Measurements from ENCODE around the gene FASN.

DNA sequence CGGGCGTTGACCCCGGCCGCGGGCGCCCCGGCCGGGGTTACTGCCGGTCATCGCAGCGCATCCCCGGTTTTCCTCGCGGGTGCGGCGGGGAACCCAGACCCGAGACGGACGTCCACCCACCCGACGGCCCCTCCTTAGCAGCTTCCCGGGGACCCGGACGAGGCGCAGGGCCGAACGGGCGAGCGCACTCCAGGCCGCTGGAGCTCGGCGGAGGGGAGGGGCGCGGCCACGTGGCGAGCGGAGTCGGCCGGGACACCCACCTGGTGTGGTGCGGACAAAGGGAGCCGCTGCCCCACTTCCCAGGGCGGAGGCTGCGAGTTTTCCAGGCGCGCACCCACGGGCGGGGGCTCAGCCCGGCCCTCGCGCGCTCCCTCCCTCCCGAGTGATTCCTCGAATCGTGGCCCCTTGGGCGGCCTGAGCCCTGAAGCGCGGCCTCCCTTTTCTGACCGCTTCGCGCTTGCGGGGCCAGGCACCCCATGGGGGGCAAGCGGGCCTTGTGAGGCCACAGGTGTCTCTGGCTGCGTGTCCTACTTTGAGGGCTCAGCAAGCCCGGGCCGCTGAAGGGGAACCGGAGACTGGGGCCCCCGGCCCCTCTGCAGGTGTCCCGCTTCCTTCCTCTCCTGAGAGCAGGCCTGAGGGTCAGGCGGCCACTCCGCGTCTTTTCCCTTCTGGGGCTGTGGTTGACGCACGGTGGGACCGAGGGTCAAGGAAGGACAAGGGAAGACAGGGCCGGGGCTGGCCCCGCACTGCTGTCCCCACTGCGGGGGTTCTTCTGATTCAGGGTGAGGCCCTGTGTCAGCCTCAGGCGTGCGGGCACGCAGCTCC lies 1.1 kb upstream of the FASN start:
- TF ChIP-seq, protein P1, sequence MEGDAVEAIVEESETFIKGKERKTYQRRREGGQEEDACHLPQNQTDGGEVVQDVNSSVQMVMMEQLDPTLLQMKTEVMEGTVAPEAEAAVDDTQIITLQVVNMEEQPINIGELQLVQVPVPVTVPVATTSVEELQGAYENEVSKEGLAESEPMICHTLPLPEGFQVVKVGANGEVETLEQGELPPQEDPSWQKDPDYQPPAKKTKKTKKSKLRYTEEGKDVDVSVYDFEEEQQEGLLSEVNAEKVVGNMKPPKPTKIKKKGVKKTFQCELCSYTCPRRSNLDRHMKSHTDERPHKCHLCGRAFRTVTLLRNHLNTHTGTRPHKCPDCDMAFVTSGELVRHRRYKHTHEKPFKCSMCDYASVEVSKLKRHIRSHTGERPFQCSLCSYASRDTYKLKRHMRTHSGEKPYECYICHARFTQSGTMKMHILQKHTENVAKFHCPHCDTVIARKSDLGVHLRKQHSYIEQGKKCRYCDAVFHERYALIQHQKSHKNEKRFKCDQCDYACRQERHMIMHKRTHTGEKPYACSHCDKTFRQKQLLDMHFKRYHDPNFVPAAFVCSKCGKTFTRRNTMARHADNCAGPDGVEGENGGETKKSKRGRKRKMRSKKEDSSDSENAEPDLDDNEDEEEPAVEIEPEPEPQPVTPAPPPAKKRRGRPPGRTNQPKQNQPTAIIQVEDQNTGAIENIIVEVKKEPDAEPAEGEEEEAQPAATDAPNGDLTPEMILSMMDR (conservative IDR thresholded peaks at IDR 0.05; ENCODE audit: low read length) = no peak
- TF ChIP-seq EZH2phosphoT487 (IDR thresholded peaks at IDR 0.05; ENCODE audit: borderline replicate concordance) = no peak
